Esophagus muscularis mucosa (tissue), 4 donors: ENCODE results near the gene EIF2S2.

Source experiments
- EP300 ChIP-seq: sonication (generic); formaldehyde crosslinking; IDR thresholded peaks from one replicate; pipeline ENCODE4 v1.6.1; 2017; ENCODE audit warnings: antibody characterized with exemption
- POLR2A ChIP-seq: fragments of 450-650 bp; IDR thresholded peaks from one replicate; pipeline ENCODE4 v1.6.1; 2017; ENCODE audit warnings: antibody characterized with exemption, moderate library complexity, mild to moderate bottlenecking, low read depth
- POLR2AphosphoS5 ChIP-seq, 2 donors: sonication (generic); formaldehyde crosslinking; IDR thresholded peaks; one replicate each; pipeline ENCODE4 v1.6.1; 2017; ENCODE audit warnings: antibody characterized with exemption in 2 of 2
- TF ChIP-seq, protein P1 (sequence below), 3 experiments: fragments of 200-600 bp in 2 of 3; fragments of 450-650 bp in 1 of 3; sonication (generic) in 2 of 3; IDR thresholded peaks; one replicate each; pipeline ENCODE4 v1.5.1; 2017 to 2019; ENCODE audit warnings: antibody characterized with exemption in 3 of 3, mild to moderate bottlenecking in 2 of 3, moderate library complexity in 1 of 3

DNA sequence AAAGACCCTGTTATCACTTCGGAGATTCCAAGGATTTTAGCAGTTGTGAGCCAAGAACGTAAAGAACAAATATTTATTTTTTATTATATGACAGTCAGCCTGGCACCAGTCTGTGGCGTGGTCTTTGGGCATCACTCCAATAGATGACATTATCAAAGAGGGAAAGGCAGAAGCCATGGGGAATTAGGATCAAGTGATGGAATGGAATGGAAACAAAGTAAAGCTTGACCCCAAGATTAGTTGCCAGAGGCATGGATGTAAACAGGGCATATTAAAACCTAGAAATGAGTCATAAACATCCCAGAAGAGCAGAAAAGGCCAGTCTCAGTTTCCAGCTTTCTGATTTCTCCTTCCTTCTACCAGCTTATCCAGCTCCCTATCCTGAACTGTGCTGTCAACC is 11.5 kb downstream of the EIF2S2 start:
- TF ChIP-seq POLR2A (no peak), POLR2AphosphoS5 (IDR thresholded peaks at IDR 0.05) (no peak), EP300 (no peak)
- TF ChIP-seq, protein P1, sequence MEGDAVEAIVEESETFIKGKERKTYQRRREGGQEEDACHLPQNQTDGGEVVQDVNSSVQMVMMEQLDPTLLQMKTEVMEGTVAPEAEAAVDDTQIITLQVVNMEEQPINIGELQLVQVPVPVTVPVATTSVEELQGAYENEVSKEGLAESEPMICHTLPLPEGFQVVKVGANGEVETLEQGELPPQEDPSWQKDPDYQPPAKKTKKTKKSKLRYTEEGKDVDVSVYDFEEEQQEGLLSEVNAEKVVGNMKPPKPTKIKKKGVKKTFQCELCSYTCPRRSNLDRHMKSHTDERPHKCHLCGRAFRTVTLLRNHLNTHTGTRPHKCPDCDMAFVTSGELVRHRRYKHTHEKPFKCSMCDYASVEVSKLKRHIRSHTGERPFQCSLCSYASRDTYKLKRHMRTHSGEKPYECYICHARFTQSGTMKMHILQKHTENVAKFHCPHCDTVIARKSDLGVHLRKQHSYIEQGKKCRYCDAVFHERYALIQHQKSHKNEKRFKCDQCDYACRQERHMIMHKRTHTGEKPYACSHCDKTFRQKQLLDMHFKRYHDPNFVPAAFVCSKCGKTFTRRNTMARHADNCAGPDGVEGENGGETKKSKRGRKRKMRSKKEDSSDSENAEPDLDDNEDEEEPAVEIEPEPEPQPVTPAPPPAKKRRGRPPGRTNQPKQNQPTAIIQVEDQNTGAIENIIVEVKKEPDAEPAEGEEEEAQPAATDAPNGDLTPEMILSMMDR (IDR thresholded peaks at IDR 0.05), result no peak
